Neuron (in vitro differentiated cells): ENCODE results near the gene VEGFC.

Source experiments
- H2AFZ ChIP-seq: one replicate; pipeline ENCODE4 v1.6.1; 2013; ENCODE audit warnings: low read depth, mild to moderate bottlenecking, inconsistent platforms, low read length, moderate library complexity
- H3K27me3 ChIP-seq: one replicate; pipeline ENCODE4 v1.6.1; 2013; ENCODE audit warnings: low read length; ENCODE audit not compliant: insufficient read depth
- H3K36me3 ChIP-seq: one replicate; pipeline ENCODE4 v1.6.1; 2013; ENCODE audit warnings: low read length; ENCODE audit not compliant: insufficient read depth
- H3K4me1 ChIP-seq: one replicate; pipeline ENCODE4 v1.6.1; 2013; ENCODE audit warnings: low read length; ENCODE audit not compliant: insufficient read depth
- H3K4me3 ChIP-seq: 2 replicates; pipeline ENCODE4 v1.5.1; 2013; ENCODE audit warnings: mild to moderate bottlenecking, low read length, moderate library complexity
- H3K9me3 ChIP-seq: one replicate; pipeline ENCODE4 v1.6.1; 2013; ENCODE audit warnings: low read length

Gene VEGFC

GRCh38 chr4:176641237-176641636 lies 151.5 kb downstream of the VEGFC start:
- H3K4me1 ChIP-seq, result peaks cover 2% of the 10 kb centered on the region
- H3K9me3 ChIP-seq, result no peaks in the 10 kb centered on the region
- H2AFZ ChIP-seq, result no peak overlapping the region
- no peaks in the 10 kb centered on the region for H3K27me3 ChIP-seq
- no peaks in the 10 kb centered on the region for H3K36me3 ChIP-seq
- no peak overlapping the region for H3K4me3 ChIP-seq

GRCh38 chr4:176638992-176639391 lies 153.7 kb downstream of the VEGFC start:
- H3K27me3 ChIP-seq, result no peaks in the 10 kb centered on the region
- H3K36me3 ChIP-seq, result no peaks in the 10 kb centered on the region
- H3K9me3 ChIP-seq, result no peaks in the 10 kb centered on the region
- no peak overlapping the region for H3K4me3 ChIP-seq
- no peak overlapping the region for H2AFZ ChIP-seq
- H3K4me1 ChIP-seq, result peaks cover 5% of the 10 kb centered on the region

GRCh38 chr4:176636292-176636691 lies 156.4 kb downstream of the VEGFC start:
- no peaks in the 10 kb centered on the region for H3K9me3 ChIP-seq
- H2AFZ ChIP-seq, result no peak overlapping the region
- no peak overlapping the region for H3K4me3 ChIP-seq

DNA sequence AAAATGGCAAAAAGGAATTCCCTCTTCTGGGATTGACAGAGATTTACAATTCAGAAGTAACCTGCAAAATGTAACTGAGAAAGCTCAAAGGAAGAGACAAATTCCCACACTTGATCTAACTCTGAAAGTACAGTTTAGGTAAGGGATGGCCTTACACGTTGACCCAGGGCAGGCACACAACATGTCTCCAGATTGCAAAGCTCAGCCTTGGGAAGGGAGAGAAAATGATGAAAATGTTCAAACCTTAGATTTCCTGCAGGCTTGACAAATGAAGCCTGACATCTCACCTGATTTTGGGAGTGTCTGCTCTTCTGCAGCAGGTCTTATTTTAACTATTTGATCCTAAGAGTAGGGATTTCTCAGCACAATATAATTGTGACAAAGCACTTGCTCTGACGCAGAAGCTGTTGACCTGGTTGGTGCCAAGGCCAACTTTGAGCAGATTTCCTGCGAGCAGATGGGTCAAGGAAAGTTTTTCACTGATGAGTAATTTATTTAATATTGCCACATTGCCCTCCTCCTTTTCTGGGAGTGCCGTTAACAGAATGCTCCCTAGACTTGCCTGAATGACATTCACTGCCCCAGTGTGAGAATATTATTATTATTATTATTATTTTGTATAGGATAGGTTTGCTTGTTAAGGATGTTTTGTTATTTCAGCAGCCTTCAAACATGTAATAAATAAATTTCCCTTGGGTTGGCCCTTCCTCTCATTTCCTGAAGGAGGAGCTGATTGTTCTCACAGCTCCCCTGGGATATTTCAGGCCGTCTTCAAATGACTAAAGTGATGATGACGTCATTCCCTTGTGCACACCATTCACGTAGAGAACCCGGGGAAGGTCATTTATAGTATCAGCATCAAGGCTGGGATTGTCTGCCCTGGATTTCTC lies 157.1 kb downstream of the VEGFC start:
- Histone ChIP-seq H3K4me3 (no peak overlapping the region), H3K36me3 (no peaks in the 10 kb centered on the region), H3K9me3 (no peaks in the 10 kb centered on the region), H3K27me3 (no peaks in the 10 kb centered on the region), H2AFZ (no peak overlapping the region), H3K4me1 (peaks cover 5% of the 10 kb centered on the region)

More at GRCh38 chr4:176636292-176636691, 156.4 kb downstream of the VEGFC start:
- Histone ChIP-seq H3K4me1 (peaks cover 5% of the 10 kb centered on the region), H3K36me3 (no peaks in the 10 kb centered on the region), H3K27me3 (no peaks in the 10 kb centered on the region)
